H1 (cell line): ENCODE data around the gene FAM228A. TPM values are rescaled to one million over a fixed set of nuclear protein-coding genes. Genes with fewer than 3 reads are reported as not detected.

ENCODE experiments used
- CTCF ChIA-PET: fragments of 300-600 bp; sonication (Branson Sonifier 250); formaldehyde crosslinking; loops from one replicate; lab custom pipeline; 2021; ENCODE audit not compliant: partially characterized antibody; lab: Charles Lee
- POLR2A ChIA-PET: fragments of 300-600 bp; sonication (Branson Sonifier 250); formaldehyde crosslinking; loops from one replicate; lab custom pipeline; 2021; ENCODE audit warnings: inconsistent platforms; ENCODE audit not compliant: partially characterized antibody; lab: Charles Lee
- DNase-seq, 2 experiments: peaks; one replicate each; pipeline versions ENCODE4 v3.0.0 to v3.0.0-alpha.2; 2010 to 2022; ENCODE audit warnings: low spot score in 2 of 2, low read depth in 1 of 2, mixed read lengths in 1 of 2
- FAIRE-seq: peaks from 2 replicates; lab custom pipeline; 2011; peaks lifted over from hg19 to GRCh38; lab: Jason Lieb, UNC
- H2AFZ ChIP-seq: 2 replicates; pipeline ENCODE4 v1.8.1; 2012; ENCODE audit warnings: low read length, inconsistent platforms
- H2AK5ac ChIP-seq: 2 replicates; pipeline ENCODE4 v1.6.1; 2013; ENCODE audit warnings: low read depth, low read length
- H2BK120ac ChIP-seq: replicated peaks from 2 replicates; pipeline ENCODE3; 2013; ENCODE audit warnings: low read depth, low read length, inconsistent platforms
- H2BK12ac ChIP-seq: 2 replicates; pipeline ENCODE4 v1.6.1; 2013; ENCODE audit warnings: low read depth, low read length
- H2BK15ac ChIP-seq: 2 replicates; pipeline ENCODE4 v1.6.1; 2013; ENCODE audit warnings: low read length
- H2BK20ac ChIP-seq: 2 replicates; pipeline ENCODE4 v1.6.1; 2013; ENCODE audit warnings: low read length
- H2BK5ac ChIP-seq: 2 replicates; pipeline ENCODE4 v1.6.1; 2013; ENCODE audit warnings: low read depth, low read length
- H3K14ac ChIP-seq: 2 replicates; pipeline ENCODE4 v1.6.1; 2013; ENCODE audit warnings: inconsistent platforms; ENCODE audit not compliant: insufficient read length
- H3K18ac ChIP-seq: 2 replicates; pipeline ENCODE4 v1.6.1; 2013; ENCODE audit warnings: low read length; ENCODE audit errors: extremely low read depth
- H3K23ac ChIP-seq: 2 replicates; pipeline ENCODE4 v1.6.1; 2013; ENCODE audit warnings: inconsistent platforms; ENCODE audit not compliant: insufficient read length
- H3K23me2 ChIP-seq: 2 replicates; pipeline ENCODE4 v1.6.1; 2013; ENCODE audit warnings: low read depth, low read length
- H3K27ac ChIP-seq: 2 replicates; pipeline ENCODE4 v1.6.1; 2011; ENCODE audit warnings: low read depth, low read length, inconsistent platforms
- H3K27me3 ChIP-seq, 4 experiments: replicated peaks in 1 of 4; 1 replicate in 1 of 4; 2 replicates in 3 of 4; pipeline versions ENCODE4 v1.6.1 to v1.8.1; 2011 to 2013; ENCODE audit warnings: low read length in 3 of 4, mild to moderate bottlenecking in 3 of 4, inconsistent platforms in 2 of 4, mixed read lengths in 2 of 4, moderate library complexity in 1 of 4; ENCODE audit not compliant: control insufficient read depth in 3 of 4, insufficient read depth in 3 of 4; ENCODE audit errors: extremely low read depth in 1 of 4
- H3K36me3 ChIP-seq, 4 experiments: 2 replicates each; pipeline versions ENCODE4 v1.6.1 to v1.8.1; 2011 to 2013; ENCODE audit warnings: mild to moderate bottlenecking in 4 of 4, low read length in 3 of 4, moderate library complexity in 2 of 4, control low read depth in 1 of 4, inconsistent platforms in 1 of 4; ENCODE audit not compliant: insufficient read depth in 4 of 4, control insufficient read depth in 2 of 4
- H3K4ac ChIP-seq: replicated peaks from 2 replicates; pipeline ENCODE3; 2013; ENCODE audit warnings: low read length, low read depth, mixed read lengths, inconsistent platforms; ENCODE audit not compliant: insufficient read length
- H3K4me1 ChIP-seq, 4 experiments: replicated peaks in 1 of 4; 1 replicate in 1 of 4; 2 replicates in 3 of 4; pipeline versions ENCODE4 v1.6.1 to v1.8.1; 2011 to 2013; ENCODE audit warnings: low read length in 3 of 4, inconsistent platforms in 2 of 4, mixed read lengths in 1 of 4; ENCODE audit not compliant: insufficient read depth in 4 of 4, control insufficient read depth in 3 of 4
- H3K4me2 ChIP-seq, 2 experiments: 2 replicates each; pipeline versions ENCODE4 v1.6.1 to v1.8.1; 2011 to 2013; ENCODE audit warnings: low read depth in 2 of 2, low read length in 2 of 2, control low read depth in 1 of 2, inconsistent platforms in 1 of 2, mild to moderate bottlenecking in 1 of 2; ENCODE audit not compliant: insufficient read depth in 1 of 2
- H3K4me3 ChIP-seq, 4 experiments: fragments of 200-600, 300-600 bp in 1 of 4; sonication (generic), shearing (Covaris generic), sonication (Bioruptor Twin) in 1 of 4; 2 replicates each; pipeline versions ENCODE4 v1.5.1 to v1.8.1; 2011 to 2016; ENCODE audit warnings: low read length in 4 of 4, low read depth in 3 of 4, control low read depth in 2 of 4, inconsistent platforms in 2 of 4, mild to moderate bottlenecking in 2 of 4, mixed read lengths in 1 of 4, moderate library complexity in 1 of 4; ENCODE audit not compliant: insufficient read depth in 2 of 4; ENCODE audit errors: extremely low read depth in 1 of 4
- H3K56ac ChIP-seq: replicated peaks from 2 replicates; pipeline ENCODE3; 2013; ENCODE audit warnings: low read depth, mild to moderate bottlenecking, mixed read lengths, low read length, inconsistent platforms; ENCODE audit not compliant: insufficient read length
- H3K79me1 ChIP-seq: 2 replicates; pipeline ENCODE4 v1.6.1; 2013; ENCODE audit warnings: low read depth, low read length, control low read depth
- H3K79me2 ChIP-seq, 2 experiments: 2 replicates each; pipeline versions ENCODE4 v1.6.1 to v1.8.1; 2012 to 2013; ENCODE audit warnings: low read length in 2 of 2, mild to moderate bottlenecking in 2 of 2, inconsistent platforms in 1 of 2; ENCODE audit not compliant: insufficient read depth in 2 of 2, control insufficient read depth in 1 of 2
- H3K9ac ChIP-seq, 4 experiments: replicated peaks in 1 of 4; 1 replicate in 1 of 4; 2 replicates in 3 of 4; pipeline versions ENCODE4 v1.6.1 to v1.8.1; 2011 to 2013; ENCODE audit warnings: low read depth in 3 of 4, low read length in 3 of 4, control low read depth in 2 of 4, mild to moderate bottlenecking in 2 of 4, moderate library complexity in 2 of 4, inconsistent platforms in 1 of 4; ENCODE audit errors: extremely low read depth in 1 of 4
- H3K9me3 ChIP-seq, 2 experiments: 2 replicates each; pipeline versions ENCODE4 v1.6.1 to v1.8.1; 2012 to 2013; ENCODE audit warnings: mild to moderate bottlenecking in 2 of 2, moderate library complexity in 2 of 2, control low read depth in 1 of 2, inconsistent platforms in 1 of 2, low read depth in 1 of 2, low read length in 1 of 2, mixed read lengths in 1 of 2; ENCODE audit not compliant: insufficient read depth in 2 of 2
- H4K20me1 ChIP-seq, 2 experiments: replicated peaks in 1 of 2; 2 replicates each; pipeline versions ENCODE3 to v1.8.1; 2011 to 2013; ENCODE audit warnings: inconsistent platforms in 2 of 2, low read length in 2 of 2, mild to moderate bottlenecking in 1 of 2; ENCODE audit not compliant: insufficient read depth in 2 of 2, control insufficient read depth in 1 of 2
- H4K5ac ChIP-seq: 2 replicates; pipeline ENCODE4 v1.6.1; 2013; ENCODE audit warnings: low read length, low read depth, mixed read lengths, inconsistent platforms; ENCODE audit not compliant: insufficient read length
- H4K8ac ChIP-seq: 2 replicates; pipeline ENCODE4 v1.8.0; 2013; ENCODE audit warnings: mild to moderate bottlenecking, moderate library complexity, low read length, inconsistent platforms; ENCODE audit not compliant: insufficient read depth; ENCODE audit errors: extremely low read depth
- H4K91ac ChIP-seq: replicated peaks from 2 replicates; pipeline ENCODE3; 2013; ENCODE audit warnings: low read length, mixed read lengths, inconsistent platforms; ENCODE audit not compliant: insufficient read length
- HDAC6 ChIP-seq: IDR thresholded peaks from one replicate; pipeline ENCODE4 v1.7.1; 2012; ENCODE audit warnings: low read depth, mild to moderate bottlenecking, inconsistent platforms, low read length, moderate library complexity
- WGBS, 2 experiments: shearing (Covaris generic) in 1 of 2; methylation state at CpG; one replicate each; pipeline versions ENCODE4 v1.1.6 to v1.1.7; 2013 to 2015; ENCODE audit warnings: low lambda C conversion rate in 2 of 2, mixed read lengths in 2 of 2, inconsistent platforms in 1 of 2, low coverage in 1 of 2, missing lambda C conversion rate in 1 of 2; ENCODE audit not compliant: insufficient replicate concordance in 2 of 2, insufficient coverage in 1 of 2, insufficient read length in 1 of 2; ENCODE audit errors: extremely low coverage in 1 of 2, missing lambda C conversion rate in 1 of 2; 5-methylcytosine and 5-hydroxymethylcytosine counted together
- polyA plus RNA-seq, 7 experiments: library from polyadenylated mRNA; depleted of rRNA in 3 of 7; stranded (reverse) in 5 of 7; unstranded in 2 of 7; fragments of >200 nt in 5 of 7; fragments of 200-250 nt in 2 of 7; gene quantifications; 1 replicate in 5 of 7; 2 replicates in 1 of 7; 4 replicates in 1 of 7; pipeline versions ENCODE4 v1.2.1 to v1.2.3, GENCODE V29; 2011 to 2013; ENCODE audit warnings: missing spikeins in 2 of 7, mixed read lengths in 2 of 7
- total RNA-seq: library from RNA; stranded (reverse); fragmentation: NEBNext Ultra II Directional; extraction: Animal tissue kit (Norgen Biotek cat#: 25700); gene quantifications from 2 replicates; pipeline ENCODE4 v1.2.1, GENCODE V29; 2021

FAM228A gene
- total and polyA plus RNA-seq, 2 of the 8 experiments (the other 6 are each of a cell fraction or from before 2014, with no cell fraction given), result not detected

GRCh38 chr2:24163601-24164000 is 11.3 kb upstream of the FAM228A start:
- ChIA-PET CTCF (interaction anchor here (0.6 to 3.1 kb wide), 11 partner anchors 9 to 103 kb away, joined by 3 to 16 read pairs (median 3); partner anchors contain the start of gene TP53I3), POLR2A (interaction anchor here (1.0 to 1.4 kb wide), 2 partner anchors 10 to 79 kb away, joined by 4 to 5 read pairs; partner anchors contain the start of gene TP53I3)
- Histone ChIP-seq H4K5ac (no peak overlapping the region), H3K23me2 (no peaks in the 10 kb centered on the region), H3K4me3 (no peak overlapping the region), H3K4me1 (no peaks in the 10 kb centered on the region; a peak in 1 of 7 replicates), H3K23ac (no peak overlapping the region), H4K20me1 (no peaks in the 10 kb centered on the region), H3K79me1 (no peaks in the 10 kb centered on the region), H3K56ac (no peak overlapping the region), H3K9ac (no peak overlapping the region), H4K8ac (no peak overlapping the region), H2BK20ac (no peak overlapping the region), H3K27ac (no peak overlapping the region), H3K9me3 (no peaks in the 10 kb centered on the region), H3K14ac (no peak overlapping the region), H2BK15ac (no peak overlapping the region), H2BK5ac (no peak overlapping the region), H2AFZ (no peak overlapping the region), H2AK5ac (no peak overlapping the region), H3K36me3 (no peaks in the 10 kb centered on the region), H2BK12ac (no peak overlapping the region), H3K79me2 (no peaks in the 10 kb centered on the region), H3K18ac (no peak overlapping the region), H3K4ac (no peak overlapping the region), H3K27me3 (no peaks in the 10 kb centered on the region), H4K91ac (no peak overlapping the region), H2BK120ac (no peak overlapping the region), H3K4me2 (no peak overlapping the region)
- no peak for DNase-seq
- WGBS, 2 experiments, result 78% methylated on average over 2 of the region's 2 CpGs; no CpG with 5 or more reads in 1 of the 2 experiments
- no peak for FAIRE-seq
- TF ChIP-seq HDAC6, result no peak
